ENCODE results near the gene TMED4. TPM values are rescaled to one million over a fixed set of nuclear protein-coding genes. Genes with fewer than 3 reads are reported as not detected.

TMED4 gene
- total and polyA plus RNA-seq, 2 donors (not counting 1 experiment from before 2014, with no cell fraction given): 84.1 to 102 TPM

DNA sequence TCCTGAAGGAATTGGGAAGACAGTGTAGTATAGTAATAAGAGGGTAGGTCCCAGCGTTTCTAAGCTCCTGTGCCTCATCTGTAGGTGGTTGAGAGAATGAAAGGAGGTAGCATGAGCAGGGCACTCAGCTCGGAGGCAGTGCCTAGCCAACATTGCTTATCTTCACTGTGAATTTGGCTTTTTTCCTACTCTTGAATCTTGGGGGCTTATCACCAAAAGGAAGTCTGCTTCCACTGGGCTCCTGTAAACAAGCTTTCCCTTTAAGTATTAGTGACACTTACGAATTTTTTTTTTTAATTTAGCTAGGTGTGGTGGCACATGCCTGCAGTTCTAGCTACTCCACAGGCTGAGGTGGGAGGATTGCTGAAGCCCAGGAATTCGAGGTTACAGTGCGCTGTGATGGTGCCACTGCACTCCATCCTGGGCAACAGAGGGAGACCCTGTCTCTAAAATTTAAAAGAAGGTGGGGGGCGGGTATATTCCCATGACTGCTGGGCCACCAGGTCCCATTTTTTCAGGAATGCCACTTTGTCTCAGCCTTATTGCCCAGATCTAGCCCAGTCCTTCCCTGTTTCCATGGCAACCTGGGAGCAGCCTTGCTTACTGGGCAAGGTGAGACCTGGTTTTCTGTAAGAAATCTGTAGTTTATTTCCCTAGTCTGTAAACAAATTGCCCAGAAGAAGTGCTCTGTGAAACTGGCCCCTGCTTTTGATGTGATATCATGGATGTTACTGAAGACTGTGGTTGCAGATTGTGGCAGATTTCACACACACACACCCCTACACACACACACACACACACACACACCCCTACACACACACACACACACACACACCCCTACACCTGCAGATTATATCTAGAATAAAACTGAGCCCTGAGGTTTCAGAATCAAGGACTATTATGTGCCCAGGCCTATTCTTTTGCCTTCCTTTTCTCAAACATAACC is 43.8 kb upstream of the TMED4 start:
- intact Hi-C loops (cut with micrococcal nuclease): no loop called here
- WGBS (ENCODE audit: insufficient coverage): 100% methylated on average over 5 of the region's 6 CpGs
- Histone ChIP-seq H4K20me1 (ENCODE audit: control insufficient read depth, insufficient read depth, low read length, poor library complexity, severe bottlenecking) (peaks cover 10% of the 10 kb centered on the region), H3K4me3 (ENCODE audit: control extremely low read depth in 1 of 5, extremely low read depth in 1 of 5, insufficient read depth in 1 of 5, low read depth in 2 of 5, low read length in 4 of 5) (no peak overlapping the region), H3K4me2 (replicated peaks; ENCODE audit: low read depth, low read length, poor library complexity, severe bottlenecking) (no peak overlapping the region), H2AFZ (ENCODE audit: insufficient read depth, low read depth, low read length, poor library complexity, severe bottlenecking) (no peak overlapping the region), H3K9ac (ENCODE audit: low read length) (no peak overlapping the region), H3K27ac (ENCODE audit: low read length in 2 of 2) (no peak overlapping the region), H3K36me3 (replicated peaks in 1 of 2; ENCODE audit: control extremely low read depth in 1 of 2, control insufficient read depth in 1 of 2, extremely low read depth in 1 of 2, insufficient read depth in 2 of 2, low read length in 1 of 2) (peaks cover 11 to 26% of the 10 kb centered on the region in 2 experiments), H3K27me3 (replicated peaks in 1 of 4; ENCODE audit: control extremely low read depth in 1 of 4, control insufficient read depth in 3 of 4, insufficient read depth in 4 of 4, low read length in 3 of 4) (no peaks in the 10 kb centered on the region), H3K4me1 (ENCODE audit: control insufficient read depth in 2 of 2, insufficient read depth in 2 of 2, low read length in 2 of 2) (peaks cover 24 to 46% of the 10 kb centered on the region in 2 donors), H3K79me2 (ENCODE audit: control insufficient read depth, insufficient read depth, low read length) (peaks cover 64% of the 10 kb centered on the region), H3K9me3 (ENCODE audit: control extremely low read depth in 1 of 3, control insufficient read depth in 2 of 3, insufficient read depth in 1 of 3, low read length in 2 of 3) (no peaks in the 10 kb centered on the region)
- no peak for DNase-seq
- peaks cover 52% of the 10 kb centered on the region for H3K4me1 Mint-ChIP-seq
- H3K27me3 Mint-ChIP-seq: no peaks in the 10 kb centered on the region
- POLR2A ChIA-PET: interaction anchor here (1.3 kb wide), 1 partner anchor 19 kb away, joined by 7 read pairs; the partner anchor contains the start of gene OGDH
- TF ChIP-seq CTCF (IDR thresholded peaks at IDR 0.05) (no peak), EZH2 (IDR thresholded peaks at IDR 0.05; ENCODE audit: borderline replicate concordance, insufficient read depth, low read depth, low read length, poor library complexity, severe bottlenecking) (no peak)
- ATAC-seq (ENCODE audit: low read depth): no peak
- CTCF ChIA-PET: interaction anchor here (0.9 kb wide), 1 partner anchor 9 kb away, joined by 3 read pairs; no protein-coding TSS in a partner anchor
- H3K4me3 Mint-ChIP-seq: no peak overlapping the region
- no peaks in the 10 kb centered on the region for H3K9me3 Mint-ChIP-seq (ENCODE audit: insufficient read depth)
- H3K27ac Mint-ChIP-seq: no peak overlapping the region

DNA sequence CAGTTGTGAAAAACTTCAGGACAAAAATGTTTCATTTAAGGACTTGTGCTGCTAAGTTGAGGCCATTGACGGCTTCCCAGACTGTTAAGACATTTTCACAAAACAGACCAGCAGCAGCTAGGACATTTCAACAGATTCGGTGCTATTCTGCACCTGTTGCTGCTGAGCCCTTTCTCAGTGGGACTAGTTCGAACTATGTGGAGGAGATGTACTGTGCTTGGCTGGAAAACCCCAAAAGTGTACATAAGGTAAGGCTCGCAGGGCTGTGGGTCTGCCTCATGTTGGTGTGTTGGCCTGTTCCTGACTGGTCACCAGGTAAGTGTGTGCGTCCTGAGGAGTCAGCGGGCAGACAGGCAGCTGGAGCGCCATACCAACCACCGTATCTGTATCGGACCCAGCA is 42.3 kb upstream of the TMED4 start:
- H3K27me3 Mint-ChIP-seq: no peaks in the 10 kb centered on the region
- Histone ChIP-seq H3K4me2 (replicated peaks; ENCODE audit: low read depth, low read length, poor library complexity, severe bottlenecking) (no peak overlapping the region), H3K4me1 (ENCODE audit: control insufficient read depth in 2 of 2, insufficient read depth in 2 of 2, low read length in 2 of 2) (peaks cover 10 to 32% of the 10 kb centered on the region in 2 donors), H3K79me2 (ENCODE audit: control insufficient read depth, insufficient read depth, low read length) (peaks cover 75% of the 10 kb centered on the region), H3K4me3 (ENCODE audit: control extremely low read depth in 1 of 5, extremely low read depth in 1 of 5, insufficient read depth in 1 of 5, low read depth in 2 of 5, low read length in 4 of 5) (no peak overlapping the region), H2AFZ (ENCODE audit: insufficient read depth, low read depth, low read length, poor library complexity, severe bottlenecking) (no peak overlapping the region), H3K27me3 (replicated peaks in 1 of 4; ENCODE audit: control extremely low read depth in 1 of 4, control insufficient read depth in 3 of 4, insufficient read depth in 4 of 4, low read length in 3 of 4) (no peaks in the 10 kb centered on the region), H4K20me1 (ENCODE audit: control insufficient read depth, insufficient read depth, low read length, poor library complexity, severe bottlenecking) (peaks cover 24% of the 10 kb centered on the region), H3K36me3 (replicated peaks in 1 of 2; ENCODE audit: control extremely low read depth in 1 of 2, control insufficient read depth in 1 of 2, extremely low read depth in 1 of 2, insufficient read depth in 2 of 2, low read length in 1 of 2) (peaks cover 11 to 26% of the 10 kb centered on the region in 2 experiments), H3K9ac (ENCODE audit: low read length) (no peak overlapping the region), H3K27ac (ENCODE audit: low read length in 2 of 2) (peak overlapping the region in 1 of 2 donors; percentile 5), H3K9me3 (ENCODE audit: control extremely low read depth in 1 of 3, control insufficient read depth in 2 of 3, insufficient read depth in 1 of 3, low read length in 2 of 3) (no peaks in the 10 kb centered on the region)
- peaks cover 41% of the 10 kb centered on the region for H3K4me1 Mint-ChIP-seq
- intact Hi-C loops (cut with micrococcal nuclease): no loop called here
- no peaks in the 10 kb centered on the region for H3K9me3 Mint-ChIP-seq (ENCODE audit: insufficient read depth)
- no peak for DNase-seq
- POLR2A ChIA-PET: interaction anchor here (0.7 kb wide), 1 partner anchor 17 kb away, joined by 4 read pairs; no protein-coding TSS in a partner anchor
- WGBS (ENCODE audit: insufficient coverage): 93% methylated on average over 8 of the region's 9 CpGs
- H3K27ac Mint-ChIP-seq: no peak overlapping the region
- CTCF ChIA-PET: interaction anchor here (0.6 kb wide), 1 partner anchor 11 kb away, joined by 3 read pairs; no protein-coding TSS in a partner anchor
- H3K4me3 Mint-ChIP-seq: no peak overlapping the region
- ATAC-seq (ENCODE audit: low read depth): no peak
- no peak for TF ChIP-seq EZH2 (IDR thresholded peaks at IDR 0.05; ENCODE audit: borderline replicate concordance, insufficient read depth, low read depth, low read length, poor library complexity, severe bottlenecking)
- TF ChIP-seq CTCF (IDR thresholded peaks at IDR 0.05): no peak

All from B cell (primary cell).